Chondrocyte (in vitro differentiated cells): ENCODE results near the gene LRRC70. TPM values are rescaled to one million over a fixed set of nuclear protein-coding genes. Genes with fewer than 3 reads are reported as not detected.

Experiments
- DNase-seq: peaks from one replicate; pipeline ENCODE4 v3.0.0; 2021; ENCODE audit warnings: mixed read lengths, low spot score
- H3K27ac Mint-ChIP-seq: one replicate; pipeline ENCODE4 v1.8.0; 2021; ENCODE audit warnings: mild to moderate bottlenecking, moderate library complexity, mixed read lengths; ENCODE audit not compliant: unreplicated experiment
- H3K27me3 Mint-ChIP-seq: 2 replicates; pipeline ENCODE4 v1.8.0; 2021; ENCODE audit warnings: low read depth, mixed read lengths
- H3K36me3 Mint-ChIP-seq: 2 replicates; pipeline ENCODE4 v1.8.0; 2021; ENCODE audit warnings: low read depth, mixed read lengths
- H3K4me1 Mint-ChIP-seq: 2 replicates; pipeline ENCODE4 v1.8.0; 2021; ENCODE audit warnings: low read depth, mild to moderate bottlenecking, mixed read lengths
- H3K4me3 Mint-ChIP-seq: one replicate; pipeline ENCODE4 v1.8.0; 2021; ENCODE audit warnings: mild to moderate bottlenecking, moderate library complexity, mixed read lengths; ENCODE audit not compliant: unreplicated experiment
- H3K9me3 Mint-ChIP-seq: 2 replicates; pipeline ENCODE4 v1.8.0; 2021; ENCODE audit warnings: low read depth, mixed read lengths
- CTCF ChIP-seq: fragments of 200-600 bp; sonication (generic); IDR thresholded peaks from 2 replicates; pipeline ENCODE4 v1.5.0; 2021; ENCODE audit warnings: antibody characterized with exemption, mild to moderate bottlenecking, moderate library complexity
- total RNA-seq: library from RNA; stranded (reverse); gene quantifications from 3 replicates; pipeline ENCODE4 v1.2.1, GENCODE V29; 2021

LRRC70 gene
- total RNA-seq, 1 donor from 2014 or later, result 0.20 TPM

GRCh38 chr5:62568143-62568542, 10.5 kb upstream of the LRRC70 start:
- H3K4me3 Mint-ChIP-seq, result no peak overlapping the region
- peaks cover 4% of the 10 kb centered on the region for H3K4me1 Mint-ChIP-seq
- TF ChIP-seq CTCF, result no peak
- peaks cover 20% of the 10 kb centered on the region for H3K36me3 Mint-ChIP-seq
- peaks cover 13% of the 10 kb centered on the region for H3K9me3 Mint-ChIP-seq
- H3K27me3 Mint-ChIP-seq, result no peaks in the 10 kb centered on the region
- no peak overlapping the region for H3K27ac Mint-ChIP-seq
- DNase-seq, result no peak

GRCh38 chr5:62568800-62569432, 9.7 kb upstream of the LRRC70 start:
- Mint-ChIP-seq H3K4me1 (peaks cover 4% of the 10 kb centered on the region), H3K27me3 (no peaks in the 10 kb centered on the region), H3K4me3 (no peak overlapping the region), H3K27ac (no peak overlapping the region), H3K36me3 (peaks cover 20% of the 10 kb centered on the region), H3K9me3 (peaks cover 13% of the 10 kb centered on the region)
- TF ChIP-seq CTCF, result no peak
- no peak for DNase-seq

DNA sequence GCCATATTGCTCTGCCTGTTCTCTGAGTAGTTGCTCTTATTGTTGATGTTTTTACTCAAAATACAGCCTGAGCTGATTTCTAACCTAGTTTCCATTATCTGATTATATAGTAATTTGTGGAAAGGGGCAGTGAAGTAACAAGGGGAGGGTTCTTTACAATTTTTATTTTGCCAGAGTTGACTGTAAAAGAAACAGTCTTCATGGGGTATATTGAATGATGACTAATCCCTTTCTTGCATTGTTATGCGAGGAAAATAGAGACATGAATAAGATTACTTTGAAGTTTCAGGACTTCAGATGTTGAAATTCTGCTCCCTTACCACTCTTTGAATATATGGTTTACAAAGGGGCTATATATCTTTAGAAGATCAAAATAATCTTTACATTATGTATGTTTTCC, 9.1 kb upstream of the LRRC70 start:
- H3K4me3 Mint-ChIP-seq, result no peak overlapping the region
- H3K9me3 Mint-ChIP-seq, result peaks cover 13% of the 10 kb centered on the region
- peaks cover 20% of the 10 kb centered on the region for H3K36me3 Mint-ChIP-seq
- H3K27me3 Mint-ChIP-seq, result no peaks in the 10 kb centered on the region
- H3K4me1 Mint-ChIP-seq, result peaks cover 4% of the 10 kb centered on the region
- H3K27ac Mint-ChIP-seq, result no peak overlapping the region
- DNase-seq, result no peak
- TF ChIP-seq CTCF, result no peak

GRCh38 chr5:62572918-62573514, 5.6 kb upstream of the LRRC70 start:
- Mint-ChIP-seq H3K4me1 (peaks cover 4% of the 10 kb centered on the region), H3K36me3 (peaks cover 7% of the 10 kb centered on the region), H3K4me3 (no peak overlapping the region), H3K9me3 (no peaks in the 10 kb centered on the region), H3K27me3 (no peaks in the 10 kb centered on the region), H3K27ac (no peak overlapping the region)
- TF ChIP-seq CTCF, result no peak
- no peak for DNase-seq

GRCh38 chr5:62574599-62574998, 4.0 kb upstream of the LRRC70 start:
- H3K4me1 Mint-ChIP-seq, result peaks cover 3% of the 10 kb centered on the region
- H3K36me3 Mint-ChIP-seq, result no peaks in the 10 kb centered on the region
- no peak overlapping the region for H3K27ac Mint-ChIP-seq
- H3K4me3 Mint-ChIP-seq, result no peak overlapping the region
- H3K9me3 Mint-ChIP-seq, result no peaks in the 10 kb centered on the region
- TF ChIP-seq CTCF, result no peak
- no peak for DNase-seq
- no peaks in the 10 kb centered on the region for H3K27me3 Mint-ChIP-seq
